Upper lobe of left lung (tissue), 6 donors: ENCODE results near the gene FBLN1. TPM values are rescaled to one million over a fixed set of nuclear protein-coding genes. Genes with fewer than 3 reads are reported as not detected.
A peak's percentile ranks its signal among the peaks of the same experiment; 100 is the strongest.

Source experiments
- ATAC-seq, 2 donors: fragments of 200-7000 bp; cut with Tn5 transposase; one replicate each; pipeline ENCODE4 v1.9.1; 2022; ENCODE audit warnings: mild to moderate bottlenecking in 2 of 2, moderate library complexity in 2 of 2; ENCODE audit not compliant: low FRiP score in 2 of 2
- DNase-seq, 2 donors: peaks; one replicate each; pipeline ENCODE4 v3.0.0-alpha.2; 2019 to 2020
- H3K27ac ChIP-seq, 4 donors: fragments of 200-600 bp; sonication (generic); one replicate each; pipeline ENCODE4 v1.5.1; 2016 to 2019
- H3K27me3 ChIP-seq, 4 donors: fragments of 200-600 bp; sonication (generic); one replicate each; pipeline ENCODE4 v1.5.1; 2017 to 2019
- H3K36me3 ChIP-seq, 4 donors: fragments of 200-600 bp; sonication (generic); one replicate each; pipeline ENCODE4 v1.5.1; 2016 to 2019
- H3K4me1 ChIP-seq, 4 donors: fragments of 200-600 bp; sonication (generic); one replicate each; pipeline ENCODE4 v1.5.1; 2018 to 2019
- H3K4me3 ChIP-seq, 4 donors: fragments of 200-600 bp; sonication (generic); one replicate each; pipeline ENCODE4 v1.5.1; 2017 to 2019; ENCODE audit warnings: mild to moderate bottlenecking in 2 of 4, moderate library complexity in 1 of 4
- H3K9me3 ChIP-seq, 4 donors: fragments of 200-600 bp; sonication (generic); one replicate each; pipeline ENCODE4 v1.5.1; 2018 to 2019
- EP300 ChIP-seq, 4 donors: sonication (generic); formaldehyde crosslinking; IDR thresholded peaks; one replicate each; pipeline ENCODE4 v1.5.1; 2017; ENCODE audit warnings: antibody characterized with exemption in 4 of 4, control low read depth in 2 of 4
- POLR2A ChIP-seq, 4 donors: fragments of 450-650 bp; IDR thresholded peaks; one replicate each; pipeline ENCODE4 v1.5.1; 2016 to 2017; ENCODE audit warnings: antibody characterized with exemption in 4 of 4, mild to moderate bottlenecking in 2 of 4
- POLR2AphosphoS5 ChIP-seq, 2 donors: sonication (generic); formaldehyde crosslinking; IDR thresholded peaks; one replicate each; pipeline ENCODE4 v1.5.1; 2017; ENCODE audit warnings: antibody characterized with exemption in 2 of 2
- WGBS, 2 donors: methylation state at CpG; one replicate each; pipeline ENCODE4 v1.1.5; 2017 to 2018; 5-methylcytosine and 5-hydroxymethylcytosine counted together
- total RNA-seq, 6 donors: library from RNA; depleted of rRNA in 4 of 6; stranded (reverse); fragments of >200 nt in 4 of 6; gene quantifications; one replicate each; pipeline versions ENCODE4 v1.1.0 to v1.2.1, GENCODE V29; 2016 to 2021
- TF ChIP-seq, protein P1 (sequence below), 6 experiments: fragments of 450-650 bp in 4 of 6; fragments of 200-600 bp in 2 of 6; sonication (generic) in 2 of 6; IDR thresholded peaks; one replicate each; pipeline ENCODE4 v1.5.1; 2016 to 2019; ENCODE audit warnings: antibody characterized with exemption in 6 of 6
- donor health status: DM: no; HTN: no; CAD: no; lungs with moderate emphysema.
- donor health status: DM: no; HTN: yes; CAD: no; lungs with severe emphysema.

Gene FBLN1
- total RNA-seq, 6 donors from 2014 or later: 63.9 to 523 (median 207) TPM

DNA sequence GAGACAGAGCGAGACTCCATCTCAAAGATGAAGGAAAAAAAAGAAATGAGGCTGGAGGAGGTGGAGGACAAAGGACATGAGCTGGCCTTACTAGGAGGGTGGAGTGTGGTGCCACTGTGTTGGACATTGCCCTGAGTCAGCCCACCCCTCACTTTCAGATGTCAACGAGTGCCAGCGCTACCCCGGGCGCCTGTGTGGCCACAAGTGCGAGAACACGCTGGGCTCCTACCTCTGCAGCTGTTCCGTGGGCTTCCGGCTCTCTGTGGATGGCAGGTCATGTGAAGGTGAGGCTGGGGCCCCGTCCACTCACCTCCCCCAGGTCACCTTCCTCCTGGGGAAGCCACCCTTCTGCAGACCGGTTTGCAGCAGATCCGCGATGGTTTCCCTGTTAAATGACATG is 40.6 kb downstream of the FBLN1 start:
- peak in 1 of 2 donors; percentile 63 for DNase-seq
- Histone ChIP-seq H3K27ac (peak overlapping the region in 1 of 4 donors; percentile 46), H3K27me3 (no peaks in the 10 kb centered on the region), H3K4me3 (no peak overlapping the region), H3K4me1 (no peaks in the 10 kb centered on the region), H3K36me3 (peaks cover 0 to 3% (median 0%) of the 10 kb centered on the region in 4 donors), H3K9me3 (no peaks in the 10 kb centered on the region)
- 93 to 100% methylated on average over 9 to 13 of the region's 13 CpGs for WGBS, 2 donors
- no peak for ATAC-seq
- TF ChIP-seq, protein P1, sequence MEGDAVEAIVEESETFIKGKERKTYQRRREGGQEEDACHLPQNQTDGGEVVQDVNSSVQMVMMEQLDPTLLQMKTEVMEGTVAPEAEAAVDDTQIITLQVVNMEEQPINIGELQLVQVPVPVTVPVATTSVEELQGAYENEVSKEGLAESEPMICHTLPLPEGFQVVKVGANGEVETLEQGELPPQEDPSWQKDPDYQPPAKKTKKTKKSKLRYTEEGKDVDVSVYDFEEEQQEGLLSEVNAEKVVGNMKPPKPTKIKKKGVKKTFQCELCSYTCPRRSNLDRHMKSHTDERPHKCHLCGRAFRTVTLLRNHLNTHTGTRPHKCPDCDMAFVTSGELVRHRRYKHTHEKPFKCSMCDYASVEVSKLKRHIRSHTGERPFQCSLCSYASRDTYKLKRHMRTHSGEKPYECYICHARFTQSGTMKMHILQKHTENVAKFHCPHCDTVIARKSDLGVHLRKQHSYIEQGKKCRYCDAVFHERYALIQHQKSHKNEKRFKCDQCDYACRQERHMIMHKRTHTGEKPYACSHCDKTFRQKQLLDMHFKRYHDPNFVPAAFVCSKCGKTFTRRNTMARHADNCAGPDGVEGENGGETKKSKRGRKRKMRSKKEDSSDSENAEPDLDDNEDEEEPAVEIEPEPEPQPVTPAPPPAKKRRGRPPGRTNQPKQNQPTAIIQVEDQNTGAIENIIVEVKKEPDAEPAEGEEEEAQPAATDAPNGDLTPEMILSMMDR (IDR thresholded peaks at IDR 0.05): no peak
- TF ChIP-seq POLR2AphosphoS5 (IDR thresholded peaks at IDR 0.05) (no peak), POLR2A (IDR thresholded peaks at IDR 0.05) (no peak), EP300 (IDR thresholded peaks at IDR 0.05) (no peak)

DNA sequence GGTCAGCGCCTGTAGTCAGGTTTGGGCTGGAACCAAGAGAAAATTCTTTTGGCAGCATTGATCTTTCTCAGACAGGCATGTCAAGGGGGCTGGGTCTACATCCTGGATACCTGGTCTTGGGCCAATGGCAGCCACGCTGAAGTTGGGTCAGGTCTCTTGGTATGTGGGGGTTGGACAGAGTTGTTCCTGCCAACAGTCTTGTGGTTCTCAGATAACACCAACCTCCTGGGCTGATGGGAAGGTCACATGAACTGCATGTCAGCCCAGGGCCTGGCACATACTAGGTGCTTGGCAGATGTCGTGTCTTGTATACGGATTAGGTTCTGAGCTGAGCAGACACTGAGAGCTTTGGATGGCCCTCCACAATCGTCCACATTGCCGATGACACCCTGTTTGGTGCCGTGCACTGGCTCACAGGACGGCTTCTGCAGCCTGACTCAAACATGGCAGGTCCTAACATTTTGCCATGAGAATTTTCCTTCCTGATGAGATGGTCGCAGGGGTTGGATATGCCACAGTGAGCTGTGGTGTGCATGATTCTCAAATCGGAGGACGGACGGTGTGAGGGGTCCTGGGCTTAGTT is 42.0 kb downstream of the FBLN1 start:
- DNase-seq: no peak
- Histone ChIP-seq H3K27me3 (no peaks in the 10 kb centered on the region), H3K27ac (peak overlapping the region in 1 of 4 donors; percentile 18), H3K36me3 (peaks cover 0 to 3% (median 0%) of the 10 kb centered on the region in 4 donors), H3K9me3 (no peaks in the 10 kb centered on the region), H3K4me1 (peaks cover 0 to 8% (median 0%) of the 10 kb centered on the region in 4 donors), H3K4me3 (no peak overlapping the region)
- WGBS, 2 donors: 88 to 94% methylated on average over 10 to 12 of the region's 12 CpGs
- TF ChIP-seq EP300 (IDR thresholded peaks at IDR 0.05): no peak
- TF ChIP-seq POLR2AphosphoS5 (IDR thresholded peaks at IDR 0.05): no peak
- no peak for TF ChIP-seq POLR2A (IDR thresholded peaks at IDR 0.05)
- TF ChIP-seq, protein P1 (IDR thresholded peaks at IDR 0.05): no peak
- ATAC-seq: no peak

DNA sequence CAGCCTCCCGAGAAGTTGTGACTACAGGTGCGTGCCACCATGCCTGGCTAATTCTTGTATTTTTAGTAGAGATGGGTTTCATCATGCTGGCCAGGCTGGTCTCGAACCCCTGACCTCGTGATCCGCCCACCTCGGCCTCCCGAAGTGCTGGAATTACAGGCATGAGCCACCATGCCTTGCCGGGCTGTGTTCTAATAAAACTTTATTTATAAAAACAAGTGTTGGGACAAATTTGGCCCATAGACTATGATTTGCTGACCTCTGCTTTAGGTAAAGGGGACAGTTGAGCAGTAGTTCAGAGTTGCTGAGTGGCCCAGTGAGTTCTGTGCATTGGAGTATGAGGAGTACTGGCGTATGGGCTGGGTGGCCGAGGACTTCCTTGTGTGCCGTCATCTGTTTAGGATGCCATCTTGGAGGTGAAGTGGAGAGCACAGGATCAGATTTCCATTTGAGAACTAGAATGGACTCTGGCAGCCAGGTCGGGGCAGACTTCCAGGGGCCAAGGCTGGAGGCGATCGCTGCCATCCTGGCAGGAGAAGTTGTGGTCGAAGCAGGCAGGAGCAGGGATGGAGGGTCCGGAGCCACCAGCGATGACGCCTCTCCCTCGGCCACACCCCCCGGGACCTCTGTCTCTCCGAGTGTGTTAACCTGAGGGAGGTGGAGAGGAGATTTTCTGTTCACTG is 43.8 kb downstream of the FBLN1 start:
- TF ChIP-seq, protein P1 (IDR thresholded peaks at IDR 0.05): no peak
- TF ChIP-seq EP300 (IDR thresholded peaks at IDR 0.05) (no peak), POLR2A (IDR thresholded peaks at IDR 0.05) (no peak), POLR2AphosphoS5 (IDR thresholded peaks at IDR 0.05) (no peak)
- H3K4me3 ChIP-seq: no peak overlapping the region
- peaks cover under 1 to 19% (median 9%) of the 10 kb centered on the region in 4 donors for H3K4me1 ChIP-seq
- H3K36me3 ChIP-seq: peaks cover 0 to 3% (median 0%) of the 10 kb centered on the region in 4 donors
- DNase-seq (peak in 1 of 2 donors; percentile 62), ATAC-seq (no peak)
- H3K9me3 ChIP-seq: no peaks in the 10 kb centered on the region
- no peak overlapping the region for H3K27ac ChIP-seq
- 85 to 93% methylated on average over 20 to 21 of the region's 21 CpGs for WGBS, 2 donors
- H3K27me3 ChIP-seq: no peaks in the 10 kb centered on the region

DNA sequence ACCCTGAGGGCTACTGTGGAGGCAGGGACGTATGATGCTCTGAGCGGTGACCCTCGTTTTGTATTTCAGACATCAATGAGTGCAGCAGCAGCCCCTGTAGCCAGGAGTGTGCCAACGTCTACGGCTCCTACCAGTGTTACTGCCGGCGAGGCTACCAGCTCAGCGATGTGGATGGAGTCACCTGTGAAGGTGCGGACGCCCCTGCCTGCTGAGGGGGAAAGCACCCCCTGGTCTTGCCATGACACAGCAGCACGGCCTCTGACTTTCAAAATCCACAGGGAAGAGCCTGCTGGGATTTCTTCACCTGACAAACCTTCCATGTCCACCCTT is 44.3 kb downstream of the FBLN1 start:
- WGBS, 2 donors: 88 to 91% methylated on average over 6 to 11 of the region's 11 CpGs

More for the DNA sequence above, 44.3 kb downstream of the FBLN1 start:
- no peaks in the 10 kb centered on the region for H3K9me3 ChIP-seq
- ATAC-seq (no peak), DNase-seq (no peak)
- peaks cover 0 to 2% (median 0%) of the 10 kb centered on the region in 4 donors for H3K36me3 ChIP-seq
- no peaks in the 10 kb centered on the region for H3K27me3 ChIP-seq
- H3K4me1 ChIP-seq: peaks cover 6 to 21% (median 13%) of the 10 kb centered on the region in 4 donors
- no peak overlapping the region for H3K4me3 ChIP-seq
- TF ChIP-seq POLR2AphosphoS5 (IDR thresholded peaks at IDR 0.05) (no peak), POLR2A (IDR thresholded peaks at IDR 0.05) (no peak), EP300 (IDR thresholded peaks at IDR 0.05) (no peak)
- TF ChIP-seq, protein P1 (IDR thresholded peaks at IDR 0.05): no peak
- H3K27ac ChIP-seq: no peak overlapping the region
